ENCODE measurements around the gene KMT2E.
"Not testable (repeated sequence)": the region's sequence is repeated elsewhere in the genome, so short reads cannot be mapped to it uniquely, and the experiment has no call there.

KMT2E gene

GRCh38 chr7:104982308-104983075 lies 31.5 kb upstream of the KMT2E start:
- peak; percentile 37 for DNase-seq

GRCh38 chr7:104983076-104983577 lies 30.9 kb upstream of the KMT2E start:
- peak; percentile 46 for DNase-seq

- DNase-seq: peak; percentile 97
Observed at GRCh38 chr7:104983578-104984539, 30.1 kb upstream of the KMT2E start.

GRCh38 chr7:104984585-104985258 lies 29.3 kb upstream of the KMT2E start:
- peak; percentile 54 for DNase-seq

- DNase-seq: peak; percentile 37
Observed at GRCh38 chr7:104985259-104985617, 28.8 kb upstream of the KMT2E start.

GRCh38 chr7:104986628-104987259 lies 27.3 kb upstream of the KMT2E start:
- DNase-seq: no peak

GRCh38 chr7:104987403-104987802 lies 26.6 kb upstream of the KMT2E start:
- DNase-seq: not testable (repeated sequence)

GRCh38 chr7:104990983-104991382 lies 23.0 kb upstream of the KMT2E start:
- no peak for DNase-seq

GRCh38 chr7:104992306-104992705 lies 21.7 kb upstream of the KMT2E start:
- no peak for DNase-seq

- no peak for DNase-seq
Observed at GRCh38 chr7:104993217-104993862, 20.7 kb upstream of the KMT2E start.

GRCh38 chr7:104998040-104998752 lies 15.8 kb upstream of the KMT2E start:
- no peak for DNase-seq

GRCh38 chr7:105000200-105000599 lies 13.8 kb upstream of the KMT2E start:
- no peak for DNase-seq

GRCh38 chr7:105000927-105001336 lies 13.1 kb upstream of the KMT2E start:
- DNase-seq: no peak

GRCh38 chr7:105001652-105002184 lies 12.3 kb upstream of the KMT2E start:
- DNase-seq: no peak

GRCh38 chr7:105003275-105003674 lies 10.7 kb upstream of the KMT2E start:
- no peak for DNase-seq

- peak; percentile 36 for DNase-seq
Observed at GRCh38 chr7:105003872-105004510, 10.0 kb upstream of the KMT2E start.

GRCh38 chr7:105005006-105005405 lies 9.0 kb upstream of the KMT2E start:
- not testable (repeated sequence) for DNase-seq

GRCh38 chr7:105005486-105005885 lies 8.5 kb upstream of the KMT2E start:
- DNase-seq: not testable (repeated sequence)

GRCh38 chr7:105006367-105007136 lies 7.5 kb upstream of the KMT2E start:
- no peak for DNase-seq

GRCh38 chr7:105007298-105007697 lies 6.7 kb upstream of the KMT2E start:
- no peak for DNase-seq

All from NCI-H82 (cell line).